ENCODE data around the gene ORMDL2.

The ORMDL2 gene, protein sequence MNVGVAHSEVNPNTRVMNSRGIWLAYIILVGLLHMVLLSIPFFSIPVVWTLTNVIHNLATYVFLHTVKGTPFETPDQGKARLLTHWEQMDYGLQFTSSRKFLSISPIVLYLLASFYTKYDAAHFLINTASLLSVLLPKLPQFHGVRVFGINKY

GRCh38 chr12:55817345-55818139 is at the start of gene ORMDL2, which contains the start of gene SARNP:
Gene ORMDL2 (plus strand): TSS chr12:55818041. CDS start chr12:55819000, 959 bp downstream.
Gene SARNP (minus strand): TSS chr12:55817724. CDS start chr12:55817701, 23 bp downstream.
- DNase-seq (ENCODE audit: low read depth, low spot score): peak; percentile 87

- no peak for DNase-seq (ENCODE audit: low read depth, low spot score)
Observed at GRCh38 chr12:55771736-55772135, 46.1 kb upstream of the ORMDL2 start.

DNA sequence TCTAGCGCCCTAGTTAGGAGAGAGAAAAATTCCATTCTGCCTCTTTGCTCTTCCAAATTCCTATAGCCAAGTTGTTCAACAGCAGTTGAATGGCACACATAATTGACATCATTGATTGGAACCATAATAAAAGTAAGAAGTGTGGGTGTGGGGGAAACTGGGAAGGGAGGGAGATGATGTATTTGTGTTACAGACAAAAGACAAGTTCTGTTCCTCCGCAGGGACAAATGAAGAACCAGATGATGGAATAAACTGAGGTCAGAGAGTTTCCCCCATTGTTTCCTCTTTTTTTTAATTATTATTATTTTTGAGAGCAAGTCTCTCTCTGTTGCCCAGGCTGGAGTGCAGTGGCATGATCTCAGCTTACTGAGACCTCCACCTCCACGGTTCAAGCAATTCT is 40.0 kb upstream of the ORMDL2 start:
- no peak for DNase-seq (ENCODE audit: low read depth, low spot score)

- DNase-seq (ENCODE audit: low read depth, low spot score): no peak
Observed at GRCh38 chr12:55780685-55781084, 37.2 kb upstream of the ORMDL2 start.

DNA sequence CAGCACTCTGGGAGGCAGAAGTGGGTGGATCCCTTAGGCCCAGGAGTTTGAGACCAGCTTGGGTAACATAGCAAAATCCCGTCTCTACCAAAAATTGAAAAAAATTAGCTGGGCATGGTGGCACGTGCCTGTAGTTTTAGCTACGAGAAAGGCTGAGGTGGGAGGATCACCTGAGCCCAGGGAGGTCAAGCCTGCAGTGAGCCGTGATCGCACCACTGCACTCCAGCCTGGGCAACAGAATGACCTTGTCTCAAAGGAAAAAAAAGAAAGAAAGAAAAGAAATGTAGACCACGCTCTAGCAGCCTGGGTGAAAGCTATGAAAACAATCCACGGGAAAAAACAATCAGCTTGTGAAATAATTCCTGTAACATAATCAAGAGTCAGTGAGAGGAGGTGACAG is 29.3 kb upstream of the ORMDL2 start:
- no peak for DNase-seq (ENCODE audit: low read depth, low spot score)

DNA sequence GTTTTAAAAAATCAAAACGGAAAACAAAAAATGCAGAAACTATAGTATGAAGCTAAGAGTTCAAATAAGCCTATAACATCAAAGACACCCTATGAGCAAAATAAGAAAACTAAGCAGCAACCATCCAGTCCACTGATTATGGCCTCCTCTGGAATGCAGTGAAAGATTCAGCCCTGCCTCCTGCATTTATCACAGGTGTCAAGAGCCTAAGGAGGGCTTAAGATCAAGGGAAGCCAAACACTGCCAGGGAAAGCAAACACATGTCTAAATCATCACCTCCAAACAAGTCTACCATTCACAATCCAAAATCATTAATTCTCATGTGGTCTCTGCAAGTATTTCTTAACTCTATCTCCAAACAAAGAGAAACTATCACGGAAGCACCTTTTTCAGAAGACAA is 28.7 kb upstream of the ORMDL2 start:
- DNase-seq (ENCODE audit: low read depth, low spot score): no peak

GRCh38 chr12:55789893-55790292 is 27.9 kb upstream of the ORMDL2 start:
- DNase-seq (ENCODE audit: low read depth, low spot score): no peak

DNA sequence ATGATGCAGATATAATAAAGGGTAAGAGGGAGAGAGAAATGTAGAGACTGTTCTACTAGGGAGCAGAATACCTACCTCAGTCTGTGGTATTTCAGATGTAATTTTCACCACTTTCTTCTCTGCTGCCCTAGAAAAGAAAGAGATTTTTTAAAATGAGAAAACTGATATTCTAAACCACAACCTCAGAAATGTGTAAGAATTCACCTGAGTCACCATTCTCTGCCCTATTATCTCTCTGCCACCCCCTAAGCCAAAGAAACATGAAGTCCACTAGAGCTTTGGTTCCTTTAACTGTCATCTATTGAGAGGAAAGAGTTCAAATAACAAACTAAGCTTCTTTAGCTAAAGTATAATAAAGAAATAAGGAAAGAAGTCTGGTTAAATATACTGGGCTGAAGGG is 21.9 kb upstream of the ORMDL2 start:
- no peak for DNase-seq (ENCODE audit: low read depth, low spot score)

GRCh38 chr12:55797068-55797467 is 20.8 kb upstream of the ORMDL2 start:
- no peak for DNase-seq (ENCODE audit: low read depth, low spot score)

DNA sequence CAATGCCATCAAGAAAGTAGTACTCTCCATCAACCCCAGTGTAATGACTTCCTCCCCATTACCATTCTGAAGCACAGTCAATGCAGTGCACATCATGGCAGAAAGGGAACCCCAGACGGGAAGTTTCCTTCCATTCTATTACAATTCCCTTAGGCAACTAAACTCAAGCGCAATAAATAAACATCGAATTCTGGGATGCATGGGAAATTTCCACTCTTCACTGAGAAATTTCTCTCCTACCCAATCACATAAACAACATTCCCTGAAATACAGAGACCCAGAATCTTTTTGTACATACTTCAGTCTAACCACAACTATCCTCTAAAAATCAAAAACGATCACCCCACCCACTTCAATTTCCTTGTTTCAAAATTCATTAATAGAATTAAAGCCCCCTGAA is 20.3 kb upstream of the ORMDL2 start:
- DNase-seq (ENCODE audit: low read depth, low spot score): no peak

- no peak for DNase-seq (ENCODE audit: low read depth, low spot score)
Observed at GRCh38 chr12:55806982-55807381, 10.9 kb upstream of the ORMDL2 start.

DNA sequence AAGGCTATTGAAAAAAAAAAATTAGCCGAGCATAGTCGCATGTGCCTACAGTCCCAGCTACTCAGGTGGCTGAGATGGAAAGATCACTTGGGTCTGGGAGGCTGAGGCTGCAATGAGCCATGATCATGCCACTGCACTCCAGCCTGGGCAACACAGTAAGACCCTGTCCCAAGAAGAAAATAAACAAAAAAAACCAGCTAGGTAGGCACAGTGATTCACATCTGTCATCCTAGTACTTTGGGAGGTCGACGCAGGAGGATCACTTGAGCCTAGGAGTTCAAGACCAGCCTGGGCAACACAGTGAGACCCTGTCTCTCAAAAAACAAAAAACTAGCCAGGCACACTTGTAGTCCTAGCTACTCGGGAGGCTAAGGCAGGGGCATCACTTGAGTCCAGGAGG is 8.6 kb upstream of the ORMDL2 start:
- no peak for DNase-seq (ENCODE audit: low read depth, low spot score)

GRCh38 chr12:55812088-55812487 is 5.8 kb upstream of the ORMDL2 start:
- no peak for DNase-seq (ENCODE audit: low read depth, low spot score)

- DNase-seq (ENCODE audit: low read depth, low spot score): no peak
Observed at GRCh38 chr12:55814257-55814656, 3.6 kb upstream of the ORMDL2 start.

GRCh38 chr12:55815473-55815872 is 2.4 kb upstream of the ORMDL2 start:
- DNase-seq (ENCODE audit: low read depth, low spot score): no peak

- DNase-seq (ENCODE audit: low read depth, low spot score): no peak
Observed at GRCh38 chr12:55816881-55817344, 928 bp upstream of the ORMDL2 start.

DNA sequence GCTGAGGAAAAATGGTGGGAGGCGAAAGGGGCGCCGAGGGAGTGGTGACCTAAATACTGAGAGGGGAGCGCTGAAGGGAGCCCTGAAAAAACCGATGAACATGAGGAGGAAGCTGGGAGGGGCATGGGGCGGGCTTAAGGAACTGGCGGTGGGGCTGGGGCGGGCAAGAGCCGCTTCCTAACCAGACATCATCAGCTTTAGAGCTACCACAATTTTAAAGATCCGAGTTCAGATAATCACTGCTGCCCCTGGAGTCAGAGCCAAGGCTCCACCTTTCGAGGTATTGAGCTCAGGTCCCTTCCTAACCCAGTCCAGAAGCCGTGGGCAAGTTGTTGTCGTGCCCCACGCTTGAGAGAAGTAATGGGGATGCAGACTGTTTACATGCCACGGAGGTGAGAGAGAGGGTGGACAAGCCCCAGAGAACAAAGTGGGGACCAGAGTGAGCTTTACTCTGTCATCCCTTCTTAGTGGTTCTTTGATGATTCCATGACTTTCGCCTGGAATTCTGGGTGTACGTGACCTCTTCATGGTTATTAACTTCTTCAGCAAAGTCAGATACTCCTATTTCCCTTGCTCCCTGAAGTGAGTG is 393 bp downstream of the ORMDL2 start:
- DNase-seq (ENCODE audit: low read depth, low spot score): no peak

DNA sequence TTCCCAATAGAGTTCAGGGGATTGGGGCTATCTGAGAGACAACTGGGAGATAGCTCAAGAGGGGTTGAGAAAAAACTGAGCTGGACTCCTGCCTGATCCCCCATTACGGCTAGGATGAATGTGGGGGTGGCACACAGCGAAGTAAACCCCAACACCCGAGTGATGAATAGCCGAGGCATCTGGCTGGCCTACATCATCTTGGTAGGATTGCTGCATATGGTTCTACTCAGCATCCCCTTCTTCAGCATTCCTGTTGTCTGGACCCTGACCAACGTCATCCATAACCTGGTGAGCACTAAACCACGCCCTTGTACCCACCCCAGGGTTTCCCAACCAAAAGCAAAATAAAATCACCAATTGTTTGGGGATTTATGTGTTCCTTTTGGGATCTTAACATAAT is 1.0 kb downstream of the ORMDL2 start:
- DNase-seq (ENCODE audit: low read depth, low spot score): no peak

DNA sequence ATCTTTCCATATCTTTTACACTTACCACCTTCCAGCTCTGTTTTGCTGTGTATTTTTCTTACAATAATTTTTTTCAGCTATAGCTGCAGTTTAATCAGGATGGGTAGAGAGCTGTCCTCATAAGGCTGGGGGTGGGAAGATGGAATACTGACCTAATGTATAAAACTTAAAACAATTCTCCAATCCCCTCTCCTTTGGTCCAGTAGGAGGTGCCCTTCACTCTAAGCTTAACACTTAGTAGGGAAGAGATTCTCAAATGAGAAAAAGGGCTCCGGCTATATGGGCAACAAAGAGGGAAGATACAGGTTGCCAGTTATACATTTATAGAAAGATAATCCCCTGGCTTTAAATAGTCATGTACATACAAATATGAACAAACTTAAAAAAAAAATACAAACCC is 2.8 kb downstream of the ORMDL2 start:
- no peak for DNase-seq (ENCODE audit: low read depth, low spot score)

- no peak for DNase-seq (ENCODE audit: low read depth, low spot score)
Observed at GRCh38 chr12:55822228-55822627, 4.4 kb downstream of the ORMDL2 start.

GRCh38 chr12:55823419-55823818 is 5.6 kb downstream of the ORMDL2 start:
- no peak for DNase-seq (ENCODE audit: low read depth, low spot score)

DNA sequence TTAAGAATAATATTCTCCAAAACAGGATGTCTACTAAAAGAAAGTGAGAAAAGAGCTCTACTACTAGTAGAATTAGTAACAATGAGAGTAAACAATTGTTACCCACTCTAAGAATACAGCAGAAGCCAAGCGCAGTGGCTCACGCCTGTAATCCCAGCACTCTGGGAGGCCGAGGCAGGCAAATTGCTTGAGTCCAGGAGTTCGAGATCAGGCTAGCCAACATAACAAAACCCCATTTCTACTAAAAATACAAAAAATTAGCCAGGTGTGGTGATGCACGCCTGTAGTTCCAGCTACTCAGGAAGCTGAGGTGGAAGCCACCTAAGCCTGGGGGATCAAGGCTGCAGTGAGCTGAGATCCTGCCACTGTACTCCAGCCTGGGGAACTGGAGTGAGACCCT is 6.9 kb downstream of the ORMDL2 start:
- no peak for DNase-seq (ENCODE audit: low read depth, low spot score)

DNA sequence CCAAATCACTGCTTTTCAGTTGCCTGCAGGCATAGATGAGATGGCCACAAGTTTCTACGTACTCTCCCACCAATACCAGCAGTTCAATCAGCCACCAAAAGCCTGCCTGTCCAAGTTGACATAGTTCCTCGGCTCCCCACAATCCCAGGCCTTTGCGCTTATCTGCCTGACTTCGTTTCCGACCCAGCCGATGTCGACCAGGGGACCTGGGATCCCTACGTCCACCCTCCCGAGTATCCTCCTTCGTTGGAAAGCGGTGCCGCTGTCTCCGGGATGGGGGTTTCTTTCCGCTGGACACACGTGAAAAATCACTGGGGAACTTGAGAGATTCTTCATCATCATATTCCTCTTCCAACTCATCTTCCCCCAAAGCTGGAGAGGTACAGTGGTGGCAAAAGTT is 10.0 kb downstream of the ORMDL2 start:
- DNase-seq (ENCODE audit: low read depth, low spot score): no peak
